HFF-Myc (cell line): ENCODE data around the gene SLC12A9.
"Not testable (repeated sequence)": the region's sequence is repeated elsewhere in the genome, so short reads cannot be mapped to it uniquely, and the experiment has no call there.

ENCODE experiments used
- DNase-seq: peaks from one replicate; pipeline ENCODE4 v3.0.0-alpha.2; 2011; ENCODE audit warnings: low read depth; ENCODE audit errors: extremely low read depth
- H3K4me3 ChIP-seq: replicated peaks from 2 replicates; pipeline ENCODE4 v1.5.1; 2011; ENCODE audit warnings: low read depth, mild to moderate bottlenecking, control low read depth, low read length
- CTCF ChIP-seq: IDR thresholded peaks from 2 replicates; pipeline ENCODE4 v1.5.1; 2012; ENCODE audit warnings: mild to moderate bottlenecking, low read depth, low read length, control low read depth; ENCODE audit errors: missing control alignments

Gene SLC12A9

GRCh38 chr7:100852048-100852872 lies at the start of gene SLC12A9:
SLC12A9 (plus strand) TSS chr7:100852713; CDS start chr7:100854198, 1,485 bp downstream.
- H3K4me3 ChIP-seq = peak within 1 kb of the TSS; percentile 81
- peak; percentile 56 for DNase-seq
- peak; percentile 86 for TF ChIP-seq CTCF

GRCh38 chr7:100802951-100803350 lies 49.6 kb upstream of the SLC12A9 start:
- no peak for DNase-seq
- TF ChIP-seq CTCF = no peak
- peak overlapping the region; percentile 21; the same call in 1 of the 2 replicates for H3K4me3 ChIP-seq

- DNase-seq = peak; percentile 88
- peak overlapping the region; percentile 21; the same call in 1 of the 2 replicates for H3K4me3 ChIP-seq
- no peak for TF ChIP-seq CTCF
Observed at GRCh38 chr7:100803398-100804161, 48.9 kb upstream of the SLC12A9 start.

GRCh38 chr7:100804681-100805431 lies 47.7 kb upstream of the SLC12A9 start:
- TF ChIP-seq CTCF = no peak
- H3K4me3 ChIP-seq = no peak overlapping the region
- no peak for DNase-seq

GRCh38 chr7:100806276-100806675 lies 46.2 kb upstream of the SLC12A9 start:
- TF ChIP-seq CTCF = no peak
- DNase-seq = no peak
- no peak overlapping the region for H3K4me3 ChIP-seq

GRCh38 chr7:100806883-100807282 lies 45.6 kb upstream of the SLC12A9 start:
- not testable (repeated sequence) for H3K4me3 ChIP-seq, DNase-seq
